A673 (cell line): ENCODE measurements around the gene HEATR9.

Experiments
- CTCF ChIP-seq: fragments of 300-800, 200-600 bp; sonication (generic); conservative IDR thresholded peaks from 2 replicates; pipeline ENCODE4 v1.5.1; 2017; ENCODE audit warnings: low read depth, mild to moderate bottlenecking, antibody characterized with exemption, low read length, moderate library complexity, mixed read lengths
- EZH2 ChIP-seq: fragments of 200-600 bp; sonication (generic); IDR thresholded peaks from 2 replicates; pipeline ENCODE4 v1.6.1; 2017; ENCODE audit warnings: borderline replicate concordance, low read depth, mild to moderate bottlenecking, mixed read lengths, antibody characterized with exemption, low read length; ENCODE audit not compliant: poor library complexity, severe bottlenecking

DNA sequence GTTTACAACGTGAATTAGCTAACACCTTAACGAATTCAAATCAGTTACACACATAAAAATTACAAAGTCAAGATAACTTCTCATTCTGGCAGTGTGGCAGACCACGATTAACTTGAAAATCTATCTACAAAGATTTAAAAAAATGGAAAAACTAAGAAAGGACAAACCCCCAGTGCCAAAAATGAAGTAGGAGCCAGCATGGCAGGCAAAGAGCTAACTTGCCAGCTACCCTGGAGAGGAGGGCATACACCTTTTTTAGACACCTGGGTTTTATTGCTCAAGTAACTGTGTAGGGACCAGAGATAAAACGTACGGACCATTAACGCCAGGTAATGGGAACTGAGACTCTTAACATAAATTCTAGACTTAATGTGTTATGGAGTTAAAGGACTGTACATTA lies 56.9 kb downstream of the HEATR9 start:
- TF ChIP-seq CTCF (no peak), EZH2 (no peak)
